ENCODE data around the gene PLEKHH2.

Gene PLEKHH2

DNA sequence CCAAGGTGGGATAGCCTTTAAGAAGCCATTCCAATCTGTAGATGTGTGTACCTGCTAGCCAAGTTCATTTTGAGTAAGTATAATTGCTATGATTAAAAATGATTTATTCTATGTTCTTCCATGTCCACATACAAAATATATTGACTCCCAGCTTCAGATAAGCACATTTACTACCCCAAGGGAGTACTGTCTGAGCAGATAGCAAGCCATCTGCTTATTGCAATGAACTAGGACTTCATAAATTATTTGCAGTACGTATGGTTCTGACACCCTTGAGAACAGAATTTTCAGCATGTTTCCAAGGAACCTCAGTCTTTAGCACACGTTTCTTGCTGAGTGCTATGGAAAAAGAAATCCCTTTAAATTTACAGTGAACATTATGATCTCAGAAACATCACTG, 173.4 kb downstream of the PLEKHH2 start:
- Mint-ChIP-seq H3K9me3 (no peaks in the 10 kb centered on the region), H3K36me3 (no peaks in the 10 kb centered on the region), H3K4me1 (no peaks in the 10 kb centered on the region), H3K27ac (no peak overlapping the region), H3K27me3 (peaks cover 3% of the 10 kb centered on the region), H3K4me3 (no peak overlapping the region)
- CTCF ChIA-PET = no interaction called here
- no peak for DNase-seq

DNA sequence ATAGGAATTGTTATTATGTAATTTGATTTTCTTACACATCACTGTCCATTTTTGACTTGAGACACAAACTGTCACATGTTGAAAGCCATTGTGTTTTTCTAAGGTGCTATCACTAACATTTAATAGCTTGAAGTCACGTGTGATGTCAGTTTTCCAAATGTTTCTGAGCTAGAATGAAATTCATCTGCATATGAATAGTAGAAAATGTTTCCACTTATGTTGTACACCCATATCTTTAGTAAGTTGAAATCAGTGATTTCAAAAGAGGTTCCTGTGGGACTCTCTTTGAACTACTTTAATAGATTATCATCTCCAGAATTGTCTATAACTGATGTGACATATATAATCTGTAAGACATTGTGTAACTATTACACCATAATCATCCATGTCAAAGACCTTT, 173.8 kb downstream of the PLEKHH2 start:
- CTCF ChIA-PET = no interaction called here
- H3K9me3 Mint-ChIP-seq = no peaks in the 10 kb centered on the region
- no peak overlapping the region for H3K4me3 Mint-ChIP-seq
- peaks cover 3% of the 10 kb centered on the region for H3K27me3 Mint-ChIP-seq
- H3K27ac Mint-ChIP-seq = no peak overlapping the region
- H3K4me1 Mint-ChIP-seq = no peaks in the 10 kb centered on the region
- H3K36me3 Mint-ChIP-seq = no peaks in the 10 kb centered on the region
- DNase-seq = no peak

DNA sequence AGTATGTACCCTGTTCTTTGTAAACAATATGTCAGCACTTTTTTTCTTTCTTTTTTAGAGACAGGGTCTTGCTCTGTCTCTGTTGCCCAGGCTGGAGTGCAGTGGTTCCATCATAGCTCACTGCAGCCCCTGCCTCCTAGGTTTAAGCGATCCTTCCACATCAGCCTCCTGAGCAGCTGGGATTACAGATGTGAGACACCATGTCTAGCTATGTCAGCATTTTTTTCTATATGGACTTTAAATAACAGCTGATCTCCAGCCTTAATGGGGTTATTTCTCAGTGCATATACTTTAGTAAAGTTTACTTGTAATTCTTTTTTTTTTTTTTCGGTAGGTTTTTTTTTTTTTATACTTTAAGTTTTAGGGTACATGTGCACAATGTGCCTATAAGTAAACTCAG, 174.9 kb downstream of the PLEKHH2 start:
- H3K4me3 Mint-ChIP-seq = no peak overlapping the region
- no peaks in the 10 kb centered on the region for H3K4me1 Mint-ChIP-seq
- no peak overlapping the region for H3K27ac Mint-ChIP-seq
- CTCF ChIA-PET = interaction anchor here (1.0 kb wide), 1 partner anchor 66 kb away, joined by 3 read pairs; no protein-coding TSS in a partner anchor
- DNase-seq = no peak
- no peaks in the 10 kb centered on the region for H3K36me3 Mint-ChIP-seq
- peaks cover 3% of the 10 kb centered on the region for H3K27me3 Mint-ChIP-seq
- H3K9me3 Mint-ChIP-seq = no peaks in the 10 kb centered on the region

DNA sequence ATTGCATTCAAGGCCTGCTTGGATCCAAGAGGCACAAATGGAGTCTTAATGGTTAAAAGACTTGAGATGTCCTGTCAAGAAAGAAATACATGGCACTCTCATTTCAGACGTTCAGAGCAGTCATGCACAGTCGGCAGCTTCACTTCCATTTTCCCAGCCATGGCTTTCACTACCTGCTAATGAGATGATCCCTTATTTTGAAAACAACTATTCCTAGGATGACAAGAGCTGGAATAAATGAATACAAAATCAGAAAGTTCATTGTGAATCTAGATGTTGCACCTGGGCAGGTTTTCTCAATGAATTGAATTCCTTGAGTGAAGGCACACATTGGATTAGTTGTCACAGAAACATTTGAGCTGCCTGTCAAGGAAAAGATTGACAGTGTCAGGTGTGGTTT, 175.9 kb downstream of the PLEKHH2 start:
- Mint-ChIP-seq H3K9me3 (no peaks in the 10 kb centered on the region), H3K4me1 (no peaks in the 10 kb centered on the region), H3K27ac (no peak overlapping the region), H3K27me3 (no peaks in the 10 kb centered on the region), H3K36me3 (no peaks in the 10 kb centered on the region), H3K4me3 (no peak overlapping the region)
- CTCF ChIA-PET = no interaction called here
- no peak for DNase-seq

DNA sequence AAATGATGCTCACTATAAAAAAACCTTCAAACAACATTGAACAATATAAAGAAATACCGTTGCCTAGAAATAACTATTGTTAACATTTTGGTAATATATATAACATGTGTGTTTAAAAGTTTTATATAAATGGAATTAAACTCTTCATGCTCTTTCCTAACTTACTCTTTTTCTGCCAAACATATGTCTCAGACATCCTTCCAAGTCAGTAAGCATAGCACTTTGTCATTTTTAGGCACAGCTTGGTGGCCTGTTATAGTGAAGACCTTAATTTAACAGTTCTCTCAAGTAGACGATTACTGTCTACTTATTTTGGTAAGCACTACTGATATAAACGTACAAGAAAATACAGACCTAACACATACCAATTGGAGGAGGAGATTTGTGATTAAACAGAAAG, 177.7 kb downstream of the PLEKHH2 start:
- CTCF ChIA-PET = no interaction called here
- no peak overlapping the region for H3K27ac Mint-ChIP-seq
- no peak for DNase-seq
- no peaks in the 10 kb centered on the region for H3K27me3 Mint-ChIP-seq
- no peaks in the 10 kb centered on the region for H3K4me1 Mint-ChIP-seq
- no peak overlapping the region for H3K4me3 Mint-ChIP-seq
- no peaks in the 10 kb centered on the region for H3K9me3 Mint-ChIP-seq
- no peaks in the 10 kb centered on the region for H3K36me3 Mint-ChIP-seq

Data from activated naive CD4-positive, alpha-beta T cell treated with anti-CD3 and anti-CD28 coated beads, Interleukin-2, amount 10 ng/mL, durations not matched to agents 7 days and 5 days (primary cell).